Subcutaneous abdominal adipose tissue (tissue), 5 donors: ENCODE measurements around the gene CEP20.

Source experiments
- H3K27ac ChIP-seq: one replicate; pipeline ENCODE4 v1.7.0; 2013; ENCODE audit warnings: low read depth, mild to moderate bottlenecking, inconsistent platforms, low read length, moderate library complexity
- H3K27me3 ChIP-seq, 5 donors: one replicate each; pipeline ENCODE4 v1.7.0; 2013; ENCODE audit warnings: low read length in 5 of 5, inconsistent platforms in 1 of 5; ENCODE audit not compliant: control insufficient read depth in 5 of 5, insufficient read depth in 4 of 5
- H3K36me3 ChIP-seq, 5 donors: one replicate each; pipeline ENCODE4 v1.7.0; 2013; ENCODE audit warnings: low read length in 5 of 5; ENCODE audit not compliant: control insufficient read depth in 5 of 5, insufficient read depth in 5 of 5
- H3K4me1 ChIP-seq, 5 donors: one replicate each; pipeline ENCODE4 v1.7.0; 2013; ENCODE audit warnings: low read length in 5 of 5, mild to moderate bottlenecking in 3 of 5, moderate library complexity in 1 of 5; ENCODE audit not compliant: control insufficient read depth in 5 of 5, insufficient read depth in 5 of 5
- H3K4me3 ChIP-seq, 5 donors: one replicate each; pipeline ENCODE4 v1.7.0; 2013; ENCODE audit warnings: low read length in 5 of 5, low read depth in 1 of 5
- H3K9ac ChIP-seq, 5 donors: one replicate each; pipeline ENCODE4 v1.7.0; 2013; ENCODE audit warnings: low read length in 5 of 5, mild to moderate bottlenecking in 4 of 5, moderate library complexity in 3 of 5
- H3K9me3 ChIP-seq, 5 donors: one replicate each; pipeline ENCODE4 v1.7.0; 2013; ENCODE audit warnings: low read length in 5 of 5; ENCODE audit not compliant: control insufficient read depth in 5 of 5
- donor health status: healthy.
- donor health status: healthy.
- donor health status: healthy.
- donor health status: healthy.
- donor health status: healthy.

The CEP20 gene

DNA sequence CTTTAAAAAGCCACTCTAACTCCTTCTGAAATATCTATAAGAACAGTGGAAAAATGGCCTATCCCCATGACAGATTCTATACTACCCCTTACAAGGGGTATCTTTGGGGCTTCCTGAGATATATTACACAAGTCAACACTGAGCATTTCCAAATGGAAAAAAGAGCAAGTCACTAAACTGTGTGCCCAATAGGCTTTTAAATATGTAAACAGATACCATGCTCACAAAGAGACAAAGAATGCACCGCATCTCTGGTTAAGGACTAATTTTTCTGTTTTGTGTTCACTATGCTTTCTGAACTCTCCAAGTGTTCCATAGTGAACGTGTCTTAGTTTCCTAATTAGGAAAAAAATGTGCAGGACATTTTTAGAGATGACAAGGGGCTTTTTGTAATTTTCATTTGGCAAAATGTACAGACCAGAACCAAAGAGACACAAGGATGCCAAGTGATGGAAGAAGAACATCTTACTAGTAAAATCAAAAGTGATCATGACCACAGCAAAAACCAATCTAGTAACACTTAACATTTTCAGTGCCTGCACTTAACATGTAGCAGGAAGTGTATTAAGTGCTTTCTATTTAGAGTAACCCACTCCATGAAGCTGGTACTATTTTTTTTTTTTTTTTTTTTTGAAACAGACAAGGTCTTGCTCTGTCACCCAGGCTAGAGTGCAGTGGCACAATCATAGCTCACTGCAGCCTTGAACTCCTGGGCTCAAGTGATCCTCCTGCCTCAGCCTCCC is 53.1 kb downstream of the CEP20 start:
- no peak overlapping the region for H3K4me3 ChIP-seq
- no peak overlapping the region for H3K27ac ChIP-seq

DNA sequence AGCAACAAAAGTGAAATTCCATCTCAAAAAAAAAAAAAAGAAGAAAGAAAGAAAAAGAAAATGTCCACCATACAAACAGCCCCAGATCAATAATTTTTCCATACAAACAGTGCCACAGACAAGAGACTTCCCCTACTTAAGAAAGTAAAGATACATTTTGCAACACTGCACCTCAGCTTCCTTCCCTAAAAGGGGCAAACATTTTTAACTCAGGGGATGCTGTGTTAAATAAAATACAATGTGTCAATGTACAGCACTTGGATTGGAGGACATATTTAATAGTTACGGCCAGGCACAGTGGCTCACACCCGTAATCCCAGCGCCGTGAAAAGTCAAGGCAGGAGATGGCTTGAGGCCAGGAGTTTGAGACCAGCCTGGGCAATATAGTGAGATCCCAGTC is 53.9 kb downstream of the CEP20 start:
- H3K9ac ChIP-seq = no peak overlapping the region
- H3K27ac ChIP-seq = no peak overlapping the region
- H3K4me3 ChIP-seq = no peak overlapping the region
- H3K27me3 ChIP-seq = peaks cover 0 to 3% (median 0%) of the 10 kb centered on the region in 5 donors
- H3K4me1 ChIP-seq = peaks cover 0 to 6% (median 0%) of the 10 kb centered on the region in 5 donors
- H3K9me3 ChIP-seq = no peaks in the 10 kb centered on the region
- H3K36me3 ChIP-seq = no peaks in the 10 kb centered on the region

More for the DNA sequence above, 53.1 kb downstream of the CEP20 start:
- Histone ChIP-seq H3K27me3 (peaks cover 0 to 3% (median 0%) of the 10 kb centered on the region in 5 donors), H3K36me3 (no peaks in the 10 kb centered on the region), H3K9ac (no peak overlapping the region), H3K9me3 (no peaks in the 10 kb centered on the region), H3K4me1 (peaks cover 0 to 3% (median 0%) of the 10 kb centered on the region in 5 donors)

DNA sequence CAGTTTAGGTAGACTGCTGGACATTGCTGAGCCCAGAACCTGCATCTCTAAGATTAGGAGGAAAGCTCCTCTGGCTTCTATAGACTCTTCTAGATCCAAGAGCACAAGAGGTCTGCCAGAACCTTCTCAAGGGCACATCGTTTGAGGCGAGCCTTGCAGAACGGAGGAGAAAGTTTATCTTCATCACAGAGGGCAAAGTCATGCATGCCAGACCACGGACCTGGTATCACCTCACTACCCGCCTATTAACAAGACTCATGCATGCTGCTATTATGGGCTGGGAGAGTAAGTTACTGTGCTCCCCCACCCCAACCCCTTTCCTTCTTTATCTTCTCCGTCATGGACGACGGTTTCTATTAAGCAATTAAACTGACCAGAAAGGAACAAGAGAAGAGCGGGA is 54.9 kb downstream of the CEP20 start:
- Histone ChIP-seq H3K36me3 (no peaks in the 10 kb centered on the region), H3K4me1 (peaks cover 0 to 8% (median 0%) of the 10 kb centered on the region in 5 donors), H3K9ac (no peak overlapping the region), H3K9me3 (no peaks in the 10 kb centered on the region), H3K27ac (no peak overlapping the region), H3K4me3 (no peak overlapping the region), H3K27me3 (peaks cover 0 to 3% (median 0%) of the 10 kb centered on the region in 5 donors)

DNA sequence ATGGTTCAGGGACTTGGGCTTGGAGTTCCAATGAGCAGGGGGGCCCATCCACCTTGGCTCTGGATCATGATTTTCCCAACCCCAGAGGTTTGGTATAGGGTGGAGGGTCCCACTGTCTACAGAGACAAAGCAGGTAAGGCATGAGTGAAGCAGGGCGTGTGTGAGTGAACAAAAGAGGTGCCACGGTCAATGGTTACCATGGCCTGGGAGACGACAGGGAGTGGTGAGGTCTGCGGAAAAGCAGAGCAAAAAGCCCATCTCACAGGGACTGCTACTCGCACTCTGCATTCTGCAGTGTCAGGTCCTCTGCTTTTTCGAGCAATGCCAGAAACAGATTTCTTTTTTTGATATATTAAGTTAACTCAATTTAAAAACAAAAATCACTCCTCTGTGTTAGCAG is 56.2 kb downstream of the CEP20 start:
- no peak overlapping the region for H3K4me3 ChIP-seq
- H3K9me3 ChIP-seq = no peaks in the 10 kb centered on the region
- no peak overlapping the region for H3K27ac ChIP-seq
- no peaks in the 10 kb centered on the region for H3K27me3 ChIP-seq
- H3K36me3 ChIP-seq = no peaks in the 10 kb centered on the region
- peaks cover 0 to 8% (median 0%) of the 10 kb centered on the region in 5 donors for H3K4me1 ChIP-seq
- H3K9ac ChIP-seq = no peak overlapping the region

DNA sequence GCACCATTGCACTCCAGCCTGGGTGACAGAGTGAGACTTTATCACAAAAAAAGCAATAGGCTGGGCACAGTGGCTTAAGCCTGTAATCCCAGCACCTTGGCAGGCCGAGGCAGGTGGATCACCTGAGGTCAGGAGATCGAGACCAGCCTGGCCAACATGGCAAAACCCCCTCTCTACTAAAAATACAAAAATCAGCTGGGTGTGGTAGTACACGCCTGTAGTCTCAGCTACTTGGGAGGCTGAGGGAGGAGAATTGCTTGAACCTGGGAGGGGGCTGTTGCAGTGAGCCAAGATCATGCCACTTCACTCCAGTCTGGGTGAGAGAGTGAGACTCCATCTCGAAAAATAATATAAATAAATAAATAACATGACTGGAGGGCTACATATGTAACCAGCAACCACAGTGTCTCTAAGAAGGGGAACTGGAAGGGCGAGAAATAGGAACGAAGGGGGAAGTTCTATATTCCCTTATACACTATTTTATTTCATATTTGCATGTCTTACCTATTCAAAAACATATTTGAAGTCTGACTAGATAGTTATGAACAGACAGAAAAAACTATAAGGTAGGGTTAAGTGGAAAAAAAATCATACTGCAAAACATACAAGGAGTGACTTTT is 57.5 kb downstream of the CEP20 start:
- Histone ChIP-seq H3K27me3 (no peaks in the 10 kb centered on the region), H3K4me1 (peaks cover 0 to 8% (median 0%) of the 10 kb centered on the region in 5 donors), H3K4me3 (no peak overlapping the region), H3K9ac (no peak overlapping the region), H3K27ac (no peak overlapping the region), H3K9me3 (no peaks in the 10 kb centered on the region), H3K36me3 (no peaks in the 10 kb centered on the region)

DNA sequence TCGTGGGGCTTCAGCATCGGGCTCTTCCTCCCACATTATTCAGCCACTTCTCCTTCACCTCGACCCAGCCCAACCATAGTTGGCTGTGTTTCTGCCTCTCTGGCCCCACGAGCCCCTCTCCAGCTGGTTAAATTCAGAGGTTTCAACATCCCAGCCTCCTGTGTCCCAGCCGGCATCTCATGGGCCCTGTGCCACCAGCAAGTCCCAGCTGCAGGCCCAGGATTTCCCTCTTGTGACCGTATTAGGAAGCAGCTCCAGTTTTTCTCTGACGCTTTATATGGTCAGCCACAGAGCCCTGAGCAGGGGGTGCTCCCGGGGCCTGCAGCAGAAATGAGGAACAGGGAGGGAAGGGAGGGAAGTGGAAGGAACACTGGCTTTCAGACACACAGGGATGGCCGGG is 58.9 kb downstream of the CEP20 start:
- H3K27ac ChIP-seq = no peak overlapping the region
- H3K9ac ChIP-seq = no peak overlapping the region
- no peaks in the 10 kb centered on the region for H3K9me3 ChIP-seq
- H3K4me1 ChIP-seq = peaks cover 0 to 8% (median 0%) of the 10 kb centered on the region in 5 donors
- no peaks in the 10 kb centered on the region for H3K36me3 ChIP-seq
- peaks cover 0 to 5% (median 0%) of the 10 kb centered on the region in 5 donors for H3K27me3 ChIP-seq
- H3K4me3 ChIP-seq = no peak overlapping the region

DNA sequence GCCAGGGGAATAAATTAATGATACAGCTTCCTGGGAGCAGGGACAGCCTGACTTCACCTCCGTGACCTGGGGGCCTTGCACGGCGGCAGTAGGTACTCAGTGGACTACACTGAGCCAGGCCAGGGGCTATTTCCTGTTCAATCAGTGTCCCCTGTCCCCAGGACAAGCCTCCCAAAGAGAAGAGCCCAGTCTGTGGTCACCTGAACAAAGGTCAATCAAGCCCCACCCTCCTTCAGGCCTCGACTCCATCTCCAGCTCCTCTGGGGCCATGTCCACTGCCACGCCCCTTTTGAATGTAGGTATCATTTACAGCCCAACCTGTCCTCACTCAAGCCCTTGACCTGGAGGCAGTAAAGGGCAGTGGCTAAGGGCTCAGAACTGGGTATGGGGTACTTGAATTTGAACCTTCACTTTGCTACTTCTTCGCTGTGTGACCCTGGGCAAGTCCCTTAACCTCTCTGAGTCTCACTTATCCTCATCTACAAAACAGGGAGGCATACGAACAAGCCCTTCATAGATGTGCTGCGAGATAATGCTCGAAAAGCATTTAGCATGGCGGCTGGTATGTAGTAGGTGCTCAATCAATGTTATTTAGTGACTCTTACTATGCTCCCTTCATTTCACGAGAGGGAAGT is 60.6 kb downstream of the CEP20 start:
- Histone ChIP-seq H3K9me3 (no peaks in the 10 kb centered on the region), H3K36me3 (no peaks in the 10 kb centered on the region), H3K27me3 (peaks cover 0 to 13% (median 0%) of the 10 kb centered on the region in 5 donors), H3K4me3 (no peak overlapping the region), H3K27ac (no peak overlapping the region), H3K9ac (no peak overlapping the region), H3K4me1 (peaks cover 0 to 8% (median 0%) of the 10 kb centered on the region in 5 donors)

DNA sequence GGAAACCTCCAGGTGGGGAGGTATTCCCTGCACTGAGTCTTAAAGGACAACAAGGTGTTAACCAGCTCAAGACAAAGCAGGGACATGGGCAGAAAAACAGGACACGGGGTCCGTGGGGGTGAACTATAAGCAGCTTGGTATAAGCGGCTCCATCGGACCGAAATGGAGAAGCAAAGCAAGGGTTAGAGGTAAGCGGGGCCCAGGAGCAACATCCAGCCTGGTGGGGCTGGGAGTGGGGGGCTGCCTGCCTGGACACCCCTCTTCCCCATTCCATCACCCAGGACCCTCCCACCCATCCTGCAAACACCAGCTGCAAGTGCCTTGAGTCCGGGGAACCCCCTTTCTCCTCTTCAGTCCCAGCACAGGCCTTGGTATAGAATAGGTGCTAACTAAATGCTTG is 61.1 kb downstream of the CEP20 start:
- Histone ChIP-seq H3K27me3 (peaks cover 0 to 13% (median 0%) of the 10 kb centered on the region in 5 donors), H3K4me1 (peaks cover 0 to 8% (median 0%) of the 10 kb centered on the region in 5 donors), H3K4me3 (no peak overlapping the region), H3K9ac (no peak overlapping the region), H3K36me3 (no peaks in the 10 kb centered on the region), H3K9me3 (no peaks in the 10 kb centered on the region), H3K27ac (no peak overlapping the region)

DNA sequence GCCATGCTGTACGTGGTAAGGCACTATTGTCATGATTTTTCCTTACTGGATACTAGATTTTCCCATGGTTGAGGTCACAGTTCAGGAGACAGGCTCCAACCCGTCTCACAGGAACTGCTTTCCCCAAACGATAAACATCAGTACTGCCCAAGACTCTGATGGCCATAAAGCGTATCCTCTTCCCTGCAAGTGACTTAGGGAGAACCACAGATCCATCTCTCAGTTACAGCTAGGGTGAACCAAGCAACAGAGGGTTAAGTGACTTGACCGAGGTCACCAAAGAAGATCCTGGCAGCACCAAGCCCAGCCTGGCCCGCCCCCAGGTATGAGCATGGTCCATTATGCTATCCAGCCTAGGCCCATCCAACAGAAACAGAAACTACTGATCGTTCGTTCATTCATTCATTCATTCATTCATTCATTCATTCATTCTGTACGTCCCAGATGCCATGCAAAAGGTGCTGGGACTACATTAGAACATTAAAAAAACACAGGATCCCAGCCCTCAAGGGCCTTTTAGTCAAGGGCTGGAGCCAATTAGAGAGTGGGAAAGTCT is 62.6 kb downstream of the CEP20 start:
- Histone ChIP-seq H3K27ac (no peak overlapping the region), H3K36me3 (no peaks in the 10 kb centered on the region), H3K4me3 (no peak overlapping the region), H3K27me3 (peaks cover 0 to 13% (median 0%) of the 10 kb centered on the region in 5 donors), H3K9ac (no peak overlapping the region), H3K9me3 (no peaks in the 10 kb centered on the region), H3K4me1 (peaks cover 0 to 5% (median 0%) of the 10 kb centered on the region in 5 donors)

DNA sequence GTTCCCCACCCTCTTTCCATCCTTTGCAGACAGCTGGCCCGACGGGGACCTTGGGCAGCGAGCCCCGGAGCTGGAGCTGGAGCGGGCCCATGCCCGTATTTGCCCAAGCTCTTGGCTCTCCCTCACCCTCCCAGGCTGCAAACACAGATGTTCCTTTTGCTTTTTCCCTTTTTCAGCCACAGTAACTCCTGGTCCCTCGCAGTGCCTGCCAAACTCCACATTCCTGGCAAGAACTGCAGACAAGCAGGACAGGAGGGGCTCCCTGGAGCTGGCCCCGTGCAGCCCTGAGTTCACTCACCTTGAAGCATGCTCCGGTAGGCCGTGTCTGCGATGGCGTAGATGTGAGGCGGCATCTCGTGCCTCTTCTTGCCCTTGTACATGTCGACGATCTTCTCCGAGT is 65.4 kb downstream of the CEP20 start:
- Histone ChIP-seq H3K36me3 (no peaks in the 10 kb centered on the region), H3K9me3 (no peaks in the 10 kb centered on the region), H3K4me3 (no peak overlapping the region), H3K27ac (no peak overlapping the region), H3K27me3 (peaks cover 0 to 13% (median 0%) of the 10 kb centered on the region in 5 donors), H3K4me1 (no peaks in the 10 kb centered on the region), H3K9ac (no peak overlapping the region)
